ENCODE results near the gene CFAP410.

- no peak for TF ChIP-seq CREB1 (IDR thresholded peaks at IDR 0.05; ENCODE audit: low read depth)
- TF ChIP-seq EGR1 (IDR thresholded peaks at IDR 0.05) = no peak
- no peak for TF ChIP-seq ZBTB7A (IDR thresholded peaks at IDR 0.05; ENCODE audit: low read depth)
These were observed 55.2 kb downstream of the CFAP410 start for GRCh38 chr21:44283948-44284347.
